HepG2 (cell line): ENCODE data around the gene OXLD1. TPM values are rescaled to one million over a fixed set of nuclear protein-coding genes. Genes with fewer than 3 reads are reported as not detected.

Source experiments
- ATAD3A ChIP-seq: sonication (generic); formaldehyde crosslinking; IDR thresholded peaks from 2 replicates; pipeline ENCODE4 v1.4.0; 2020; ENCODE audit warnings: missing genetic modification reagents
- ATF4 ChIP-seq, 2 experiments: fragments of 450-650 bp in 1 of 2; sonication (generic) in 1 of 2; formaldehyde crosslinking; IDR thresholded peaks; 2 replicates each; pipeline versions ENCODE4 v1.5.0 to v1.8.0; 2020 to 2022; ENCODE audit warnings: mild to moderate bottlenecking in 1 of 2, missing genetic modification reagents in 1 of 2
- ATF7 ChIP-seq, 2 experiments: fragments of 450-650 bp in 1 of 2; sonication (generic) in 1 of 2; formaldehyde crosslinking in 1 of 2; IDR thresholded peaks; 2 replicates each; pipeline versions ENCODE4 v1.4.0 to v1.6.1; 2016 to 2020; ENCODE audit warnings: antibody characterized with exemption in 1 of 2, mild to moderate bottlenecking in 1 of 2, missing genetic modification reagents in 1 of 2
- ESRRA ChIP-seq: sonication (generic); formaldehyde crosslinking; IDR thresholded peaks from 2 replicates; pipeline ENCODE4 v1.5.1; 2020; ENCODE audit warnings: mild to moderate bottlenecking, low read depth, missing genetic modification reagents
- FOXC1 ChIP-seq: sonication (generic); formaldehyde crosslinking; IDR thresholded peaks from 2 replicates; pipeline ENCODE4 v1.8.0; 2022; ENCODE audit warnings: mild to moderate bottlenecking, missing genetic modification reagents, borderline replicate concordance
- MEF2D ChIP-seq: sonication (generic); formaldehyde crosslinking; IDR thresholded peaks from 2 replicates; pipeline ENCODE4 v1.5.1; 2020; ENCODE audit warnings: mild to moderate bottlenecking, missing genetic modification reagents
- RXRA ChIP-seq: sonication (generic); formaldehyde crosslinking; IDR thresholded peaks from 2 replicates; pipeline ENCODE4 v1.5.1; 2020; ENCODE audit warnings: missing genetic modification reagents
- TERF1 ChIP-seq: sonication (generic); formaldehyde crosslinking; IDR thresholded peaks from 2 replicates; pipeline ENCODE4 v1.8.0; 2022; ENCODE audit warnings: mild to moderate bottlenecking, missing genetic modification reagents, moderate library complexity
- UBTF ChIP-seq: sonication (generic); formaldehyde crosslinking; IDR thresholded peaks from 2 replicates; pipeline ENCODE4 v1.4.0; 2020; ENCODE audit warnings: mild to moderate bottlenecking, missing genetic modification reagents
- ZBTB21 ChIP-seq: sonication (generic); formaldehyde crosslinking; IDR thresholded peaks from 2 replicates; pipeline ENCODE4 v1.4.0; 2020; ENCODE audit warnings: missing genetic modification reagents
- ZBTB34 ChIP-seq: sonication (generic); formaldehyde crosslinking; IDR thresholded peaks from 2 replicates; pipeline ENCODE4 v1.8.0; 2022; ENCODE audit warnings: mild to moderate bottlenecking, missing genetic modification reagents
- ZNF224 ChIP-seq: sonication (generic); formaldehyde crosslinking; IDR thresholded peaks from 2 replicates; pipeline ENCODE4 v1.5.0; 2020; ENCODE audit warnings: mild to moderate bottlenecking, missing genetic modification reagents
- ZNF281 ChIP-seq: sonication (generic); formaldehyde crosslinking; IDR thresholded peaks from 2 replicates; pipeline ENCODE4 v1.4.0; 2020; ENCODE audit warnings: missing genetic modification reagents, borderline replicate concordance
- ZNF354B ChIP-seq: sonication (generic); formaldehyde crosslinking; IDR thresholded peaks from 2 replicates; pipeline ENCODE4 v1.8.0; 2022; ENCODE audit warnings: mild to moderate bottlenecking, missing genetic modification reagents
- ZNF546 ChIP-seq: sonication (generic); formaldehyde crosslinking; conservative IDR thresholded peaks from 2 replicates; pipeline ENCODE4 v1.8.1; 2023; ENCODE audit warnings: mild to moderate bottlenecking, missing genetic modification reagents
- ZNF773 ChIP-seq: sonication (generic); formaldehyde crosslinking; IDR thresholded peaks from 2 replicates; pipeline ENCODE4 v1.4.0; 2020; ENCODE audit warnings: missing genetic modification reagents, borderline replicate concordance
- ZNF816 ChIP-seq: sonication (generic); formaldehyde crosslinking; IDR thresholded peaks from 2 replicates; pipeline ENCODE4 v1.8.0; 2022; ENCODE audit warnings: missing genetic modification reagents, mild to moderate bottlenecking, borderline replicate concordance
- polyA plus RNA-seq, 8 experiments: library from polyadenylated mRNA; depleted of rRNA in 3 of 8; stranded (reverse) in 7 of 8; unstranded in 1 of 8; fragments of >200 nt; fragmentation: Illumina TruSeq in 4 of 8; extraction: Trizol in 4 of 8; gene quantifications; 2 replicates each; pipeline versions ENCODE4 v1.2.1 to v1.2.3, GENCODE V29; 2011 to 2016; ENCODE audit warnings: low read depth in 4 of 8, missing spikeins in 1 of 8, mixed read lengths in 1 of 8; ENCODE audit not compliant: insufficient read depth in 1 of 8
- total RNA-seq, 5 experiments: library from RNA; depleted of rRNA; stranded (reverse); fragments of >200 nt; fragmentation: Illumina TruSeq; extraction: Trizol; gene quantifications; 2 replicates each; pipeline ENCODE4 v1.2.3, GENCODE V29; 2016; ENCODE audit warnings: low read depth in 1 of 5

Gene OXLD1
- total and polyA plus RNA-seq, 2 of the 13 experiments (the other 11 are each of a cell fraction or from before 2014, with no cell fraction given): 27.1 to 37.5 TPM

GRCh38 chr17:81652906-81653771, 13.3 kb downstream of the OXLD1 start (continued):
- TF ChIP-seq ZNF281 (CRISPR knock-in tag) (peak; percentile 29; the same call in 1 of the 2 replicates), ESRRA (CRISPR knock-in tag) (0 out of 2 replicates have a peak, but pooled peaks have one; percentile 29), ATAD3A (CRISPR knock-in tag) (no peak), ZNF816 (CRISPR knock-in tag) (no peak), ATF7 (IDR thresholded peaks at IDR 0.05) (no peak), ATF7 (CRISPR knock-in tag; IDR thresholded peaks at IDR 0.05) (no peak), ZNF354B (CRISPR knock-in tag) (no peak), MEF2D (no peak), FOXC1 (CRISPR knock-in tag) (no peak), ZNF773 (CRISPR knock-in tag) (no peak), UBTF (CRISPR knock-in tag) (peak; percentile 20; the same call in 1 of the 2 replicates), ZNF224 (CRISPR knock-in tag) (no peak), RXRA (CRISPR knock-in tag) (0 out of 2 replicates have a peak, but pooled peaks have one; percentile 17), ZNF546 (CRISPR knock-in tag) (no peak), TERF1 (CRISPR knock-in tag) (no peak), ZBTB34 (no peak), ZBTB21 (no peak), ATF4 (CRISPR knock-in tag; IDR thresholded peaks at IDR 0.05) (no peak)
